Retina (tissue), 1 donor: ENCODE measurements around the gene OR6S1.
A peak's percentile ranks its signal among the peaks of the same experiment; 100 is the strongest.
"Not testable (repeated sequence)": the region's sequence is repeated elsewhere in the genome, so short reads cannot be mapped to it uniquely, and the experiment has no call there.

Experiments used
- DNase-seq: peaks from one replicate; pipeline ENCODE4 v3.0.0-alpha.2; 2016

Gene OR6S1

GRCh38 chr14:20631023-20631879 is 10.2 kb downstream of the OR6S1 start:
- no peak for DNase-seq

DNA sequence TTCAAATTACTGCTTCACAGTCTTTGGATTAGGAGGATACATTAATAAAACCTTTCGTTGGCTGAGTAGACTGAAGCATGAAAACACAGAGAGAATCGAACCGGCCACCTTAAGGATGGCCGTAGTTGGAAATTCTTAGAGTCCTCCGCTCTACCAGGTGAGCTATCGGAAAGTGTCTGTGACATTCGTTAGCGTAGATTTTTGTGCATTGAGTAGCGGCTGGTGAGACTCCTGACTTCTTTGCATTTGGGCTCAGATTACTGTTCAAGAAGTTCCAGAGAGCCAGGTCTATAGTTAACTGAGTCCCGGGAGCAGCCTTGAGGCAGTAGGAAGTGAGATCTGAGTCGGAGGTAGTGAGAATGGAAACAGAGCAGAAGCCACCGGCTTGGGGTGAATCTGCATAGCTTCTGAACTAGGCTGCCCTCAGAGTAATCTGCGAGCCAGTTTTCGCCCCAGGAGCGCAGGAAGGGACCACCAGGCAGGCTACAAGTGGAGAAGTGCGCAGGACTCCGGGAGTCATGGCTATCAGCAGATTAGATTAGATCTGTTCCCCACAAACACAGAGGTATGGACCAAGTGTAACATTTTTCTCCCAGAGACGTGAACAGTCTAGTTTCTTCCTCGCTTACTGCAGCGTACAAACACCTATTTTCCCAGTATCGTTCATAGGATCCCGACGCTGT is 11.0 kb downstream of the OR6S1 start:
- peak; percentile 65 for DNase-seq

GRCh38 chr14:20628063-20628854 is 13.2 kb downstream of the OR6S1 start:
- no peak for DNase-seq

GRCh38 chr14:20627346-20628027 is 14.0 kb downstream of the OR6S1 start:
- no peak for DNase-seq

GRCh38 chr14:20626274-20626673 is 15.2 kb downstream of the OR6S1 start:
- DNase-seq: no peak

DNA sequence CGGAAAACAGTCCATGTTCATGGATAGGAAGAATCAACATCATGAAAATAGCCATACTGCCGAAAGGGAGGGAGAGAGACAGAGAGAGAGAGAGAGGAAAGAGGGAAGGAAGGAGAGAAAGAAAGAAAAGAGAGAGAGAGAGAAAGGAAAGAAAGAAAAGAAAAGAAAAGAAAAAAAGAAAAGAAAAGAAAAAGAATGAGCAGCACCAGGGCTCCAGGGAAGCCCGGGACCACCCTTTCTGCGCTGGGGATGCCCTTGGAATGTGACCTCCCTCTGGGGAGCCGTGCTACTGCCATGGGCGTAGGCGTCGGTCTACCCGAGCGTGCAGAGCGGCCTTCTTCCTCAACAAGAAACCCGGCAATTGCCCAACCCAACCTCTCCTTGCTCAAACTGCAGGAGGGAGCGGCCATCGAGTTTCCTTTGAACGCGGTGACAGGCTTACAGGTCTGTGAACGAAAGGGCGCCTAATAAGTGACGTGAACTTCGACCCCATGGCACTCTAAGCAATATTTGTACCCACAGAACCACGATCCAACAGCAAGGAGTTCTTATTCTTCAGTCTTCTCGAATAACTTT is 16.9 kb downstream of the OR6S1 start:
- peak; percentile 54 for DNase-seq

GRCh38 chr14:20623798-20624197 is 17.7 kb downstream of the OR6S1 start:
- DNase-seq: no peak

GRCh38 chr14:20622816-20623291 is 18.6 kb downstream of the OR6S1 start:
- DNase-seq: no peak

DNA sequence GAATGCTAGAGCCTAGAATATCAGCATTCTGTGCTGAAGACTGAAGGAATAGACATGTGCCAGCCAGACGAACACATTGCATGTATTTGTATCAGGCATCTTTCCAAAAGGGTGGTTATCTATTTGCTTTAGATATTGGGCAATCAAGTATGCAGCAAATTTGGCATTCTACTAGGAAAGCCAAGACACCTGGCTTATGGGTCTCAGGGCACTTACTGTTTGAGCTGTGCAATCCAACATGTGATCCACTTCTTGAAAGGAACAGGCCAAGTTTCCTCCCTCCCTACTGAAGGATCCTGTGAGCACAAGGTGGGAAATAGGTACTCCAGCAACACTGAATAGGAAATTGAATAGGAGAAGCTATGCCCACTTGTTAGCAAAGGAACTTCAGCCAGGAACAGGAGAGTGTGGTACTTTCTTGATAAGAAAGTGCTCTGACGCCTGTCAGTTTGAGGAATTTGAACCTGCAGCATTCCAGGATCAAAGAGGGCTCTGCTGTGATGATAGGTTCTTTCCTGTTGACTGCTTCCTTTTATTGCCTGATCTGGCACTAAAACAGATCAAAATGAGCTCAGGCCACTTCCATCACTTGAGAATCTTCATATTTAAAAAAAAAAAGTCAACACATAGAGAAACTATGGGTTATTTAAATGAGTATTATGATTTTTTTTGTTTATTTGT is 20.6 kb downstream of the OR6S1 start:
- DNase-seq: no peak

DNA sequence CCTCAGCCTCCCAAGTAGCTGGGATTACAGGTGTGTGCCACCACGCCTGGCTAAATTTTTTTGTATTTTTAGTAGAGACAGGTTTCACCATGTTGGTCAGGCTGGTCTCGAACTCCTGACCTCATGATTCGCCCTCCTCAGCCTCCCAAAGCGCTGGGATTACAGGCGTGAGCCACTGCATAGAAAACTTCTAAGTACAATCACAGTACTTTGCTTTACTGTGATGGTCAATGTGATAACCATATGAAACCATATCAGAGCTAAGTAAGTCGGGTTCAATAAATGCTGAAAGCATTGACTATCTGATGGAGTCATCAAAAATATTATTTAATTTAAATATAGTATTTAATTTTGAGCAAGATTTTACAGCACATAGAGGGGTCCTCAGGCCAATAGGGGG is 21.8 kb downstream of the OR6S1 start:
- not testable (repeated sequence) for DNase-seq

GRCh38 chr14:20618271-20618749 is 23.2 kb downstream of the OR6S1 start:
- no peak for DNase-seq

DNA sequence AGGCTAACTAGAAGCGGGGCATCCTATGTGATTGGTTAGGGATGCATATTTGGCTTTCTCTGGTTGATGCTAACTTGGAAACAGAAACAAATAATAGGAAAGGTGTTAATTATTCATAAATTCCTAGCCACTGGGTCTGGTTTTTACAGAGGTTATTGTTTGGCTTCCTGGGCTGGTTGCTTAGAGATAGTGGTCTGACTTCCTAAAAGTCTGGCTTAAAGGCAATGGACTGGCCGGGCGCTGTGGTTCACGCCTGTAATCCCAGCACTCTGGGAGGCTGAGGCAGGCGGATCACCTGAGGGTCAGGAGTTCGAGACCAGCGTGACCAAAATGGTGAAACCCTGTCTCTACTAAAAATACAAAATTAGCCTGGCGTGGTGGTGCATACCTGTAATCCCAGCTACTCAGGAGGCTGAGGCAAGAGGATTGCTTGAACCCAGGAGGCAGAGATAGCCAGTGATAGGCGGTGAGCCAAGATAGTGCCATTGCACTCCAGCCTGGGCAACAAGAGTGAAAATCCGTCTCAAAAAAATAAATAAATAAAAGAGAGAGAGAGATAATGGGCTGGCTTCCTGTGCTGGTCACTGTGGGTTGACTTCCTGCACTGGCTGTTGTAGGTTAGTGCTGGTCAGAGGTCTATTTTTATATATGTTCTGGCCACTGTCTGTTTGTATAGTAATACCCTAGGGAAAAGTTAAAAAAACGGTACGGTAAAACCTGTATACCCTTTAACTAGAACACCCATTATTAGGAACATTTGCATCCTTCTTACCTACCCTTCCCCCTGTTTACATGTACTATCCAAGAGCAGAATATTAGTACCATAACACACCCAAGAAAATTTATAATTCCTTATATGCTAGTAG is 24.1 kb downstream of the OR6S1 start:
- DNase-seq: no peak

- DNase-seq: no peak
These were observed 25.5 kb downstream of the OR6S1 start for GRCh38 chr14:20615996-20616395.

- no peak for DNase-seq
These were observed 27.3 kb downstream of the OR6S1 start for GRCh38 chr14:20614038-20614840.

GRCh38 chr14:20613094-20614037 is 28.1 kb downstream of the OR6S1 start:
- peak; percentile 96 for DNase-seq

DNA sequence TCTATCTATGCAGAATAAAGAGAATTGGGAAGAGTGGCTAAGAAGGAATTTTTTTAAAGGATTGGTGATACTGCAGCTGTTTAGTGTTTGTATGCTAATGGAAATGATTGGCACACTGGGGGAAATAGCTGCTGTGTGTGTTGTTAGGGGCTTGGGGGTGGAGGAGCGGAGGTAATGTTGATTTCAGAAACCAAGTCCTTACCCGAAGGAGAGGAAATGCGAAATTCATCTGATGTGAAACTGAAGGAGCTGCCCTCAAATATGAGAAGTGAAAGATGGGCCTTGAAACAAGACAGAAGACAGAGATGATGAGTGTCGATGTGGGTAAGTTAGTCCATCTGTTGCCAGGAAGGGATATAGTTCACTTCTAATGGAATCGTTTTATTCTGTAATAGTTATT is 29.1 kb downstream of the OR6S1 start:
- DNase-seq: no peak

- DNase-seq: no peak
These were observed 30.2 kb downstream of the OR6S1 start for GRCh38 chr14:20611277-20611676.

- DNase-seq: peak; percentile 90
These were observed 31.3 kb downstream of the OR6S1 start for GRCh38 chr14:20610002-20610765.
